Measurements from ENCODE around the gene TCF4. TPM values are rescaled to one million over a fixed set of nuclear protein-coding genes. Genes with fewer than 3 reads are reported as not detected.

The TCF4 gene
- total RNA-seq, 1 donor from 2014 or later, result 616 TPM

DNA sequence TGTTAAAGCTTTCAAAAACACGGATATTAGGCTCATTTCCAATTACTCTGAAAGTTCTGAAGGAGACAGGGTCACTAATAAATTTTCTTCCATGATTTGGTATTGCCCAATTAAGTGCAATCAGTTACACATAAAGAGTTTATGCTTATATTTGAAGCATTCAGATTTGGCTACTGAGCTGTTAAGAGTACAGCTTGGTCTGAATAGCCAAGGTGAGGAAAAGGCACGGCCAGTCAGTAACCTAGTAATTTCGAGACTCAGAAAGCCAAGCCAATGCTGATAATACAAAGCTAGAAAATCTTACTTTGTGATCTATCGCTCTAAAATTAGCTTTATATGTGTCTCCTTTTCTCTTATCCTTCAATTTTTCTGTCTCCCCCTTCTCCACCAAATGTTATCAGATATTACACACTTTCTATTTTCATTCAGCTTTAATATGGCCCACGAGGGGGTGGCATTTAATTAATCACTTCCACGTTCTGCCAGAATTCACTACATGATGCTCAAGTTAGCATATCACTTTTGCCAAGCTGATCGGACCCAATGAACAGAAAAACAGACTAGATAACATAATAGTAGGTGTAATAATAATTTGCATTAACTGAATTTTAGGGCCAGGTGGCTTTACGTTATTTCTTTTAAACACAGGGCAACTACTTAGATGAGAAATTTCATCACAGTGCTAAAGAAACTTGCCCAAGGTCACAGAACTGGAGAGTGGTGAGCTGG is 138.4 kb downstream of the TCF4 start:
- FAIRE-seq, result no peak
- no peak for DNase-seq (ENCODE audit: low spot score in 2 of 2)

GRCh38 chr18:55448420-55448819 is 139.6 kb downstream of the TCF4 start:
- no peak for FAIRE-seq
- DNase-seq (ENCODE audit: low spot score in 2 of 2), result no peak

- FAIRE-seq, result no peak
- DNase-seq (ENCODE audit: low spot score in 2 of 2), result no peak
Measured at GRCh38 chr18:55447672-55448018, 140.3 kb downstream of the TCF4 start.

GRCh38 chr18:55446996-55447671 is 140.9 kb downstream of the TCF4 start:
- DNase-seq (ENCODE audit: low spot score in 2 of 2) (no peak), FAIRE-seq (no peak)

DNA sequence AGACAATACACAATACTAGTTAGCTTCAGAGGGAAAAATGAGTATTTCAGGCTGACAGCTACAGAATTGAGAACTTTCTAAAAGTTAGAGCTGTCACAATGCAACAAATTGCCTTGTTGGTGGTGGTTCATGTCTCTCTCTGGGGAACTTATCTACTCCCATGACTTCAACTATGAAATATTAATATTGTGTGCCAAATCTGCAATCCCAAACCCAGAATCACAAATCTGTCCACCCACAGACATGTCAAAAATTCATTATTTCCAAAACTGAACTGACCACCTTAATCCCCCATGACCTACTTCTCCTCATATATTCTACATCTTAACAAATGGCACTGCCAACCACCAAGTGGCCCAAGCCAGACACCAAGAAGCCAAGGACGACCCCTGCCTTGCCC is 143.5 kb downstream of the TCF4 start:
- DNase-seq (ENCODE audit: low spot score in 2 of 2), result no peak
- no peak for FAIRE-seq

DNA sequence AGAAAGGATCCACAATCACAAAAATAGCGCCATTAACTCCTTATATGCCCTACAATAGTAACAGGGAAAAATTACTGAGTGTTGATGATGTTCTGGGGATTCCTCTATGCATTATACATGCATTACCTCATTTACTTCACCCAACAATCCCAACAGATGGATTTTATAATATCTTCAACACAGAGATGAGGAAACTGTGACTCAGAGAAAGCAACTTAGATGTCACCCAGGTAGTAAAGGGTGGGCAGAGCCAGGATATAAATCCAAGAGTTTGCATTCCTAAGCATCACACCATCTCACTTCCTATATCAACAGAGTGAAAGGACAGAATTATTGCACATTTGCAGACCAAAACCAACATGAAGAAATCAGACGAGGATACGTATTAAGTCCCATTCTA is 144.2 kb downstream of the TCF4 start:
- DNase-seq (ENCODE audit: low spot score in 2 of 2) (no peak), FAIRE-seq (no peak)

GRCh38 chr18:55442561-55442960 is 145.4 kb downstream of the TCF4 start:
- FAIRE-seq (no peak), DNase-seq (ENCODE audit: low spot score in 2 of 2) (no peak)

DNA sequence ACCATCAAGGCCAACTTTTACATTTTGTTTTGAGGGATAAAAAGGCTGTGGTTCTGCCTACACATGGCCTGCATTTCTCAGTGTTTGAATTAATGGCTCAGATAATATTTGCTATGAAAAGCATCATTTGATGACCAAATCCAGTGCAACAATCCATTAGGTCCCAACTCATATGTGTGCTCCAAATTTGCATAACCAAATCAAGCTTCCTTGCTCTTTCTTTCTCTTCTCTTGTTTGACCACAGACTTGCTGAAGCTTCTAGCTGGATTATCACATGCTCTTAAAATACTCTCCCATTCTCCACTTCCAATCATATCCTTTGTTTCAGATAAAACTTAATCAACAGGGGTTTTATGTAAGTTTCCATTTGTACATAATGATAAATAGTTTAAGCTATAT is 147.0 kb downstream of the TCF4 start:
- no peak for FAIRE-seq
- no peak for DNase-seq (ENCODE audit: low spot score in 2 of 2)

DNA sequence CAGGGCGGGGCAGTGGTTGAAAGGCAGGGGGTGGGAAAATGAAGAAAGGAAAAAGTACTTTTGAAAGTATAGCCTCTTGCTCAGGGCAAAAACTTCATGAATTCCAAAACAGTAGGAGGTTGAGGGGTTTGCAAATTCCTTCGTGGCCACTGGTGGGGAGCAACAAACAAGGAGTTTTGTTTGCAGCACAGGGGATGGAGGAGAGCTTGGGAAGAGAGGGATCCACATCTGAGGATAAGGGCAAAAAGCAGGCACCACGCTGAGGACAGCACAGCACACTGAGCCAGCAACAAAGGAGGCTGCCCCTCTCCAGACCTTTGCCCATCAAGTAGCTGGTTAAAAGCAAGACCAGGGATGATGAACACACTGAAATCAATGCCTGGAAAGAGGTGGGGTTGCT is 148.9 kb downstream of the TCF4 start:
- FAIRE-seq (no peak), DNase-seq (ENCODE audit: low spot score in 2 of 2) (no peak)

- FAIRE-seq, result no peak
Measured at GRCh38 chr18:55435592-55435991, 152.4 kb downstream of the TCF4 start.

DNA sequence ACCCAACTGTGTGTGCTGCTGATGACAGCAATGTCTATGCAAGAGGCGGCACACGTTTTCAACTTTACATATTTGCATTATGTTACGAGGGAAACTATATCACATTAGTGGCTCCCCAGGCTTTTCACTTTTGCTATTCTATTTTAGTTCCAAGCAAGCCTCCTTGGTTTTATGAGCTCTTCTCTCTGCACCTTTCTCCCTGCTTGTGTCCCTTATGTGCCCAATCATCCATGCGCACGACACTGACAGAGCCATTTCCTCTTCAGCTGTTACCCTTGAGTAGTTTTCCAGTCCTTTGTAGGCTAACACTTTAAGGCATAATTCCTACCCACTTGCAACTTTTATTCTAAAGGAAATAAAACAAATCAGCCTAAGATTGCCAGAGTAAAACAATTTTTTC is 154.3 kb downstream of the TCF4 start:
- FAIRE-seq (no peak), DNase-seq (ENCODE audit: low spot score in 2 of 2) (no peak)

More at GRCh38 chr18:55435592-55435991, 152.4 kb downstream of the TCF4 start:
- DNase-seq (ENCODE audit: low spot score in 2 of 2), result no peak

DNA sequence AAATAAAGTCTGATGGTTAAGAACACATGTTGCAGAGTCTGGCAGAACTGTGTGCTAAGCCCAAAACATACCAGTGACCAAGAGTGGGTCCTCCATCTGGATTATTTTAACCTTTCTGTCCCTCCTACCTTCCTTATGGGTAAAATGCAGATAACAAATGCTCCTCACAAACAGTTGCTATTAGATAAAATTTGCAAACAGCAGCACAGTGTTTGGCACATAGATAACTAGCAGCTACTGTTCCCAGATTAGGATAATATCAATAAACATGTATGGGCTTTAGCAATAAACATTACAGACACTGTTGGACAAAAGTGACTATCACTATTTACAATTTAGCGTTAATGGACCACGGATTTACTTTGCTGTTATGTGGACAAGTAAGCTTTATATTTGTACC is 154.9 kb downstream of the TCF4 start:
- FAIRE-seq (no peak), DNase-seq (ENCODE audit: low spot score in 2 of 2) (no peak)

- DNase-seq (ENCODE audit: low spot score in 2 of 2), result no peak
- FAIRE-seq, result no peak
Measured at GRCh38 chr18:55432307-55433040, 155.5 kb downstream of the TCF4 start.

GRCh38 chr18:55430026-55430425 is 158.0 kb downstream of the TCF4 start:
- no peak for FAIRE-seq
- no peak for DNase-seq (ENCODE audit: low spot score in 2 of 2)

GRCh38 chr18:55427951-55428350 is 160.0 kb downstream of the TCF4 start:
- no peak for FAIRE-seq
- DNase-seq (ENCODE audit: low spot score in 2 of 2), result no peak

DNA sequence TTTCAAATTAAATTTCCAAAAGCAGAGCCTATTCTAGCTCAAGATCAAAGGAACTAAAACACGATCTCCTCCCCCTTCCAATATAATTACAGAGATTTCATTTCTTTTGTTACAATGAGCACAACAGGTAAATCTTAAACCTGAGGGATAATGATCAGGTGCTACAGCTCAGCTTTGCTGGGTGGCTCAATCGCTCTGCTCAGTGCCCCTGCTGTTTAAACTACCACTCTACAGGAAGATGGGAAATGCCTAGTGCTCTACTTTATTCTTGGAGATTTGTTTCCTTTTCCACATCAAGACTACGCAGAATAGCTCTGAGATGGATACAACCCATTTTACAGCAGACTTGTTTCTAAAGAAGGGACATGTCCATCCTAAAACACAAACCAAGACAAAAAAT is 162.3 kb downstream of the TCF4 start:
- FAIRE-seq (no peak), DNase-seq (ENCODE audit: low spot score in 2 of 2) (no peak)

- no peak for DNase-seq (ENCODE audit: low spot score in 2 of 2)
- no peak for FAIRE-seq
Measured at GRCh38 chr18:55422456-55423180, 165.4 kb downstream of the TCF4 start.

DNA sequence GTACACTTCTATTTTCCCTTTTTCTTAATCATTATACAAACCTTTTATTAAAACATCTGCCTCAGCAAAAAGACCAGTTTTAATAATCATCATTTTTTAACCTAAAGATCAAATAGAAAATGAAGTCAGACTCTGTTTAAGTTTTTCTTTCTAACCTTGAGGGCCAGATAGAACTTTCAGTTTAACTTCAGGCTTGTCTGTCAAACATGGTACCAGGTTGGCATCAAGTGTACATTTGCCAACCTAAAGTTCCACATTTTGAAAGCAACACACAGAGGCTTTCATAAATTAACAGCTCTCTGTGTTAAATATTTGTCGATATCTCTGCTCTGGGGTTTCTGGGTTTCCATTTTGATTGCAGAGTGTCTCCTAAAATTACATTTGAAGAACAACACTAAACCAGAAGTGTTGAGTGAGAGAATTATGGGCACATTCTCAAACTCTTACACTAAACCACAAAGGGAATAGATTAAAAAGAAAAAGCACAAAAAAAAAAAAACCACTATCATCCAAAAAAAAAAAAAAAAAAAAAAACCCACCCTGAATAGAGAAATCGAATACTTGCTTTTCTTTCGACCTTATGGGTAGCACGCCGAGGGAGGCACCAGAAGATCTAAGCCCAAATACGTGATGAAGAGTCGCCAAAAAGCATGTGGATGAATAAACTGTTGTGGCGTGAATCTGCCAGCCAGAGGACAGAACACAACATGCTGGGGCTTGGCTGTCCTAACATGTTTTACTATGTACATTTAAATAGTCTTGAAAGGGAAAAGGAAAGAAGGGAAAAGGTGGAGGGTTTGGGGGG is 166.2 kb downstream of the TCF4 start:
- FAIRE-seq, result no peak
- no peak for DNase-seq (ENCODE audit: low spot score in 2 of 2)

GRCh38 chr18:55421308-55421614 is 166.7 kb downstream of the TCF4 start:
- no peak for FAIRE-seq
- no peak for DNase-seq (ENCODE audit: low spot score in 2 of 2)

DNA sequence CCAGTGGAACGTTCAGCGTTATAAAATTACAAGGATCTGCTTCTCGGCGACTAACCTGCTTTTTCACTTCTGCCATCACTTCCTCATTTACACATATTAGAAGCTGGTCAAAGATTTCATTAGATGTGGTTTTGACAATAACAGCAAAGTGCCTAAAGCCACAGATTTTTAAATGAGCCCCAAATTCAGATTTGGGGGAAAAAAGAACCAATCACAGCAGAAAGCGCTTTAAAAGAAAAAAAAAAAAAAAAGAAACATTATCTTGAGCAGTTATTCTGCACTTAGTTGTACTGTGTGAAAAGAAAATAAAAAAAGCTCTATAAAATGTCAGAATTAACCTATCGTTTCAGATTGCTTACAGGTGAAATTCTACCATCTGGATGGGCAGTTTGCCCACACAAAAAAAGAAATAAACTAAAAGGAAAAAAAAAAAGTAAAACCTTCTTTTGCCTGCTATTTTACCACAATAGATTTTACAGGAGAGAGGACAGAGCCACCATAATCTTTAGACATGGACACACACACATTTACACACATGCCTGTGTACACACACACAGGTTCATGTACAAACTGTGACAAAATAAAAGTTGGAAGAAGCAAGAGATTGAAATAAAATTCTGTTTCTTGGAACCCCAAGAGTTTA is 167.2 kb downstream of the TCF4 start:
- no peak for FAIRE-seq
- no peak for DNase-seq (ENCODE audit: low spot score in 2 of 2)
